ENCODE data around the gene RLN3.

Gene RLN3

DNA sequence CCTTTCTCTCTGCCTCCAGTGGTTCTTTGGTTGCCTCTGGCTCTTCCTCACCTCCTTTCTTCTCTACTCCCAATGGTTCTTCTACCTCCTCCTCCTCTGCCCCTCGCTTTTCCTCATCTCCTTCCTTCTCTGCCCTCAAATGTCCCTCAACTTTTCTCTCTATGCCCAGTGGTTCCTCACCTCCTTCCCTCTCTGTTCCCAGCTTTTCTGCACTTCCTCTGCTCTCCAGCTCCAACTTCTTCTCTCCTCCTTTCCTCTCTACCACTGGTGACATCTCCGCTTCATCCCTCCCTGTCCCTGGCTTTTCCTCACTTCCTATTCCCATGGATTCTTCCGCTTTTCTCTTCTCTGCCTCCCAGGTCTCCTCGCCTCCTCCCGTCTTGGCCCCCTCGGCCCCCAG is 26.2 kb downstream of the RLN3 start:
- no peak for DNase-seq (ENCODE audit: low read depth in 2 of 2, low spot score in 1 of 2)

DNA sequence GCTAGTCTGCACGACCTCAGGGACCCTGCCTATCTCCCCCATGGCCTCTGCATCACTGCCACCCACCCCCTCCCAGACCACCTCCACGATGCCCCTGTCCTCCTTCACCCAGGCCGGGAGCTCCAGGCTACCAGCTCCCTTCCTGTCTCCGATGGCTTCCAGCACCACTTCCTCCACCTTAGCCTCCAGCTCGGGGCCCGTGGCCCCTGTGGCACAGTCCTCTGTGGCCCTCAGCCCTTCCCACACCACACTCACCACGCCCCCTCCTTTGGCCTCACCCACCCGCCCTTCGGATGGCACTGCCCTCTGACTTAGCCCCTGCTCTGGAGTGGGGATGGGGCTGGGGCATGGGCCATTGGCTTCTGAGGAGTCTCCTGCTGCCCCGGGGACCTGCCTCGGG is 26.8 kb downstream of the RLN3 start:
- no peak for DNase-seq (ENCODE audit: low read depth in 2 of 2, low spot score in 1 of 2)

DNA sequence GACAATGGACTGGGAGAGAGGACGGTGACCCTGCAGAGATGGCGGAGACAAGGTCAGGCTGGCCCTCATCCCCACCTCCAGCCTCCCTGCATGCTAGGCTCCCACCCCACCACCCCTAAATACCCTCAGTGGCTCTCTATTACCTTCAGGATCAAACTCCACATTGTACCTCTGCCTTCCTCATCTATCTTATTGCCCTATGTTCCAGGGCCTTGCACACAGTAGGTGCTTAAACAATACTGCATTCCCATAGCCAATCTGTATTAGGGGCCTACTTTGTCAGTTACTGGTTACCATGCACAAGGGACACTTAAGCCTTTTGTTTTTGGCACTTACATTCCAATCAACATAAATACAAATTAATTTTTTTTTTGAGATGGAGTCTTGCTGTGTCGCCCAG is 27.4 kb downstream of the RLN3 start:
- no peak for DNase-seq (ENCODE audit: low read depth in 2 of 2, low spot score in 1 of 2)

DNA sequence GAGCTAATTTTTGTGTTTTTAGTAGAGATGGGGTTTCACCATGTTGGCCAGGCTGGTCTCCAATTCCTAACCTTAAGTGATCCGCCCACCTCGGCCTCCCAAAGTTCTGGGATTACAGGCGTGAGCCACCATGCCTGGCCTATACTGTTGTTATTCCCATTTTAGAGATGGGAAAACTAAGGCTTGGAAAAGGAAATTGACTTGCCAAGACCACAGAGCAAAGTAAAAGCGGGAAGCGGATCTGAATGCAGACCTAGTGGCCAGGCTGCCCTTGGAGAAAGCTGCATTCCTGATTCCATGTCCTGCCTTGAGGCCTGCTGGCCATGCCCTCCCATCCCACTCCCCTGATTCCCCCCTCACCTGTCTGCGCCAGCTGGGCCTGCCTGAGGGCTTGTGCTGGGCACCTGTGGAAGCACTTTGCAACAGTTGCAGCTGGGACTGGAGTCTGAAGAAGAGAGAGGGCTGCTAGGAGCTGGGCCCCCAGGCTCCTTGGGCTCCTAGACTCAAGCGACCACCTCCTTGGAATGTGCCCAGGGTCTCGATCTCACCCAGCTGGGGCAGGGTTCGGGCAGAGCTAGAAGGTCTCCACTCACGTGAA is 28.2 kb downstream of the RLN3 start:
- no peak for DNase-seq (ENCODE audit: low read depth in 2 of 2, low spot score in 1 of 2)

DNA sequence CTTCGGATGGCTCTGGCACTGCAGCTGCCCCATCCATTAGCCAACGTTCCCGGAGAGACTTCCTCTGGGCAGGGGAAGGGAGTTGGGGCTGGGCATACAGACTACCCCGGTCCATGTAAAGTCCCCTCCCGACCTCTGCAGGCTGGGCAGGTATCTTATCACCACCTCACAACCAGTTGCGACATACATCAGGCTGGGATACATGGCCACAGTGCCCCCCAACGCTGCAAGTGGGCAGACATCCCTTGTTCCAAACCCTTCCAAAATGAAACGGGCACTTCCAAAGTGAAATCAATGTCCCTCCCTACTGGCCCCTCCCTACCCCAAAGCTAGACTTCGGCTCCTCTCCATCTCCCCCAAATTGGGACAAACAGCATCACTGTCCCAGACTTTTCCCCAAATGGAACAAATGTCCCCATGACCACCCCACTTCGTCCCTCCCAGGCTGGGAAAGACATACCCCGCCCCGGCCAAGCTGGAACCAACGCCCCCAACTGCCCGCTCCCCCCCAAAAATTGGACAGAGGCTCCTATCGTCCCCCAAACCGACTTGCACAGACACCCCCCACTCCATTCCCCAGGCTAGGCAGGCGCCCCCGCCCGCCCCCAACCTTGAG is 28.9 kb downstream of the RLN3 start:
- DNase-seq (ENCODE audit: low read depth in 2 of 2, low spot score in 1 of 2): no peak

DNA sequence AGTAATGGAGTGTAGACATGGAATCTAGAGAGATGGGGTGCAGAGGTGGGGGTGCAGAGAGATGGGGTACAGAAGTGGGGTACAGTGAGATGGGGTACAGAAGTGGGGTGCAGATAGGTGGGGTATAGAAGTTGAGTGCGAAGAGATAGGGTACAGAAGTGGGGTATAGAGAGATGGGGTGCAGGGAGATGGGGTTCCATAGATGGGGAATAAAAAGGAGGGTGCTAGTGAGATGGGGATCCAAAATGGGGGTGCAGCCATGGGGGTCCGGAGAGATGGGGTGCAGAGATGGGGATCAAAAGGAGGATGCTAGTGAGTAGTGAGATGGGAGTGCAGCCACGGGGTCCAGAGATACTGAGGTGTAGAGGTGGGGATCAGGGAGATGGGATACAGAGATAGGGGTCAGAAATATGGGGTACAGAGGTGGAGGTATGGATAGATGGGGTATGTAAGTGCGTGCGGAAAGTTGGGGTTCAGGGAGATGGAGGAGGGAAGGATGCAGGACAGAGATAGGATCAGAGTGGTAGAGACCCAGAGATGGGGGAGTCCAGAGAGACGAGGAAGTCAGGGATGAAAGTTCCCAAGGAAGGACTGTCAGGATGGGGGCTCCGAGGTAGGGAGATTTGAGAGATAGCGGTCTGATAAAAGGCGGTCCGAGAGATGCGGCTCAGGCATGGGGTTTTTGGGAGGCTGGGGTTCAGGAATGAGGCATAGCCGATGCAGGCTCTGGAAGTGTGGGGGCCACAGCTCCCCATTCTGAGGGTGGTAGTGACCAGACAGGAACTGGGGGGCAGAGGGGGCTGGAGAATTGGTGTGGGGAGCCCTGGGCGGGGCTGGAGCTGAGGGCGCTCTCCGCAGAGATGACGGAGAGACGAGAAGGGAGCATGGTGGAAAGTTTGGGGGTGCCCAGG is 30.5 kb downstream of the RLN3 start:
- no peak for DNase-seq (ENCODE audit: low read depth in 2 of 2, low spot score in 1 of 2)

DNA sequence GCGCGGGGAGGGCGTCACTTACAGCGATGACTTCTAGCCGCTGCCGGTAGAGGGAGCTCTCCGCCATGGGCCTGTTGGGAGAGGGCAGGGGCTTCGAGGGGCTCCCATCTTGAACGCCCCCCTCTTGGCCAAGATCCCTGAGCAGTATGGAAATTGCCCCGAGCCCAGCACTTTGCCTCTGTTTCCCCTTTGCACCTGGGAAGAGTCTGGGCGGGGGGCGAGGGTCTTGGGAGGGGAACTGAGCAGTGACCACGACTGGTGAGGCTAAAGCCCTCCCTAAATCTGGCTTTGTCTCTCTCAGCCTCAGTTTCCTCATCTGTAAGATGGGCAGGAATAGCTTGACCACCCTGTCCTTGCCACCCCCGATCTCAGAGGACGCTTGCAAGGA is 31.1 kb downstream of the RLN3 start:
- no peak for DNase-seq (ENCODE audit: low read depth in 2 of 2, low spot score in 1 of 2)

DNA sequence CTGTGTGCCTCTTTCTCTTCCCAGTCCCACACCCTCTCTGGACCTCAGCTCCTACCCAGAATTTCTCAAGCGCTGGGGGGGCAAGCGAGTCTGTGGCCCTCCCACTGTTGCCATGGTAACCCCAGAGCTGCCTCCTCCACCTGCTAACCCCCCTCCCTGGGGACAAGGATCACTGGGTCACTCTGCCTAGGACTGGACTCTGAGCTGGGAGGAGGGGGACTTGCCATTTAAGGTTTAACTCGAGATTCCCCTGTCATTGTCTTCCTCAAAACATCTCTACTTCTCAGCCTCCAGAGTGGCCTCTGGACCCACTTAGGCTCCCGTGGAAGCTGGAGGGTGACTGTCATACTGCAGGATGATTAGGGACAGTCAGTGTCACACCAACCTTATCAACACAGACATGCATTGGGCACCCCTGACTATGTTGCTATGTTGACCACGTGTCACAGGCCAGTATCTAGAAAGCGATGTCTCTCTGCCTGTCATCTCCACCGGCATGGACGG is 31.8 kb downstream of the RLN3 start:
- no peak for DNase-seq (ENCODE audit: low read depth in 2 of 2, low spot score in 1 of 2)

DNA sequence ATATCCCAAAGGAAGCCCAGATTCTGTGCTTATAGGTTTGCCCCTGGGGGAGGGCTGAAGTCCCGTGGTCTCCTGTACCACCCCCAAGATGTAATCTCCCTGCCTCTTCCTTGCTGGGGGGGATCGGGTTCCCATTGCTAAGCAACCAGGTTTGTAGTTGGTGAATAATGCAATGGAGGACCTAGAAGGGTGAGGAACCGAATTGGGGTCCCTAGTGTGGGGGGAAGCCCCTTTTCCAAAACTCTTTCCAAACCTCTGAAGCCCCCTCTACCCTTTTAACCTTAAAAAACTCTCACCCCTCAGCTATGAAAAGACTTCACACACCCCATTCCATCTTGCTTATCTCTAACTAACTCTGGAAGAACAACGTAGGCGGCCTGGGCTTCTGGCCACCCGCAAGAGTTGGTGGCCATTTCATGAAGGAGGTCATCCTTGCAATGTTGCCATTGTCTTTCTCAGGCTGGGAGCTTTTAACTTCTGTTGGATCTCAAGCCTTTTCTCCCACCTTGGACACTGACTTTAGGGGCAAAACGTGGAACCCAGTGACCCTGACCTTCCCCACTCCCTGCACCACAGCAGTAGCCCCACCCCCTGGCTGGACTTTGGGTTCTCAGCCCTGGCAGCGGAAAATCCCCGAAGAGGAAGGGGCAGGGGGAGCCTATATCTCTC is 33.3 kb downstream of the RLN3 start:
- DNase-seq (ENCODE audit: low read depth in 2 of 2, low spot score in 1 of 2): no peak

DNA sequence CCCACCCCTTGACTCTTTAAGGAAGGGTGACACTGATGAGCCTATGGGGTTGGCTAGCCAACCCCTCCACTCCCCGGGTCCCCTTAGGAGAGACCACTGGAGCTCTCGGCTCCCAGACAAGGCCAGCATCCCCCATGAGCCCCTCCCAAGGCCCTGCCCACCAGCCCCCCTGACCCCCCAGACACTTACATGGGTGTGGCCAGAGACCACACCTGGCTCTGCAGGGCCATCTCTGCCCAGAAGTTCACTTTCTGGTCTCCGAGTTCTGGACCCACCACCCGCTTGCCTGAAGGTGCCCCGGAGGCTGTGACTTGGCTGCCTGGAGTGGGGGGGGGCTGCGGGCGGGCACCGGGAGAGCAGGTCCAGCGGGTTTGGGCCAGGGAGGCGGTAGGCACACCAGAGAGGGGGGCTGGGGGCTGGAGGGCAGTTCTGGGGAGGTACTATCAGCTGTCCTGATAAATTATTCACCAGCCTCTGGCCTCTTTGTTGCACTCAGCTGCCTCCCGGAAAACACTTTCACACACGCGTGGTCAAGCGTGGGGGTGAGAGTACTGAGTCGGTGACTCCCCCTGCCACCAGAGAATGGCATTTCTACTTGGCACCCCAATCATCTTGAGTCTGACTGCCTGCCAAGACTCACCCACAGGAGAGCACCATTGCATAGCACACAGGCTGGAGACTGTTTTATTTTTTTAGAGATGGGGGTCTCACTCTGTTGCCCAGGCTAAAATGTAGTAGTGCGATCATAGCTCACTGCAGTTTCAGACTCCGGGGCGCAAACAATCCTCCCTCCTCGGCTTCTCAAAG is 34.0 kb downstream of the RLN3 start, which contains the start of gene PALM3:
PALM3 (minus strand) TSS at position 326 of the 807 bp plus-strand sequence; CDS start at position 230, 96 bp downstream.
- no peak for DNase-seq (ENCODE audit: low read depth in 2 of 2, low spot score in 1 of 2)

DNA sequence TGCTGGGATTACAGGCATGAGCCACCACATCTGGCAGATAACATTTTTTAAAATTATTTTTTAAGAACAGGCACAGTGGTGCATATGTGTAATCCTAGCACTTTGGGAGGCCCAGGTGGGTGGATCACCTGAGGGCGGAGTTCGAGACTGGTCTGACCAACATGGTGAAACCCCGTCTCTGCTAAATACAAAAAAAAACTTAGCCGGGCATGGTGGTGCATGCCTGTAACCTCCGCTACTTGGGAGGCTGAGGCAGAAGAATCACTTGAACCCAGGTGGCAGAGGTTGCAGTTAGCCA is 34.6 kb downstream of the RLN3 start:
- DNase-seq (ENCODE audit: low read depth in 2 of 2, low spot score in 1 of 2): no peak

DNA sequence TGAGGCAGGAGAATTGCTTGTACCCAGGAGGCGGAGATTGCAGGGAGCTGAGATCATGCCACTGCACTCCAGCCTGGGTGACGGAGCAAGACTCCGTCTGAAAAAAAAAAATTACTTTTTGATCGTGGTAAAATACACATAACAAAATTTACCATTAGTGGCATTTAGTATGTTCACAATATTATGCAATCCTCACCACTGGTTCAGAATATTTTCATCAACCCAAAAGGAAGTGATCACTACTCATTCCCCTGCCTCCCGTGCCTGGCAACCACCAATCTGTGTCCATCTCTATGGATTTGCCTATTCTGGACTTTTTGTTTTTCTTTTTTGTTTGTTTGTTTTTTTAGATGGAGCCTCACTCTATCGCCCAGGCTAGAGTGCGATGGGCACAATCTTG is 35.2 kb downstream of the RLN3 start:
- no peak for DNase-seq (ENCODE audit: low read depth in 2 of 2, low spot score in 1 of 2)

DNA sequence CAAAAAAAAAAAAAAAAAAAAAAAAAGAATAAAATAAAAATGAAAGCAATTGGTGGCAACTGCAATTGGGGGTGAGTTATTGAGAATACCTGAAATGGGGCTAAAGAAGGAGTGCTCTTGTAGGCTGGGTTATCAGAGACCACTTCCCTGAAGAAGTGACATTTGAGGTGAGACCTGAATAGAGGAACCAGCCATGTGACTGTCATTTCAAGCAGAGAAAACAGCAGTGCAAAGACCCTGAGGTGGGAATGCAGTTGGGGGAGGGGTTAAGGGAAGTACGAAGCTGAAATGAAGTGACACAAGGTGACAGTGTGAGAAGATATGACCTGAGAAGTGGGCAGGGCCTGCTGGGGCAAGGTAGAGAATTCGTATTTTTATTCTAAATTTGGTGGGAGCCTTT is 38.2 kb downstream of the RLN3 start:
- DNase-seq (ENCODE audit: low read depth in 2 of 2, low spot score in 1 of 2): no peak

DNA sequence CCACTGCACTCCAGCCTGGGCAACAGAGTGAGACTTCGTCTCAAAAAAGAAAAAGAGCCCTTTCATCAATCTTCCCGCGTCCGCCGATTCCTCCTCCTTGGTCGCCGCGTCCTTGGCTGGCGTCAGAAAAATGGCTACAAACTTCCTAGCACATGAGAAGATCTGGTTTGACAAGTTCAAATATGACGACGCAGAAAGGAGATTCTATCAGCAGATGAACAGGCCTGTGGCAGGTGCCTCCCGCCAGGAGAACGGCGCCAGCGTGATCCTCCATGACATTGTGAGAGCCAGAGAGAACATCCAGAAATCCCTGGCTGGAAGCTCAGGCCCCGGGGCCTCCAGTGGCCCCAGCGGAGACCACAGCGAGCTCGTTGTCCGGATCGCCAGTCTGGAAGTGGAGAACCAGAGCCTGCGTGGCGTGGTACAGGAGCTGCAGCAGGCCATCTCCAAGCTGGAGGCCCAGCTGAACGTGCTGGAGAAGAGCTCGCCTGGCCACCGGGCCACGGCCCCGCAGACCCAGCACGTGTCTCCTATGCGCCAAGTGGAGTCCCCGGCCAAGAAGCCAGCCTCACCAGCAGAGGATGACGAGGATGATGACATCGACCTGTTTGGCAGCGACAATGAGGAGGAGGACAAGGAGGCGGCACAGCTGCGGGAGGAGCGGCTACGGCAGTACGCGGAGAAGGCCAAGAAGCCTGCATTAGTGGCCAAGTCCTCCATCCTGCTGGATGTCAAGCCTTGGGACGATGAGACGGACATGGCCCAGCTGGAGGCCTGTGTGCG is 42.5 kb downstream of the RLN3 start:
- no peak for DNase-seq (ENCODE audit: low read depth in 2 of 2, low spot score in 1 of 2)

DNA sequence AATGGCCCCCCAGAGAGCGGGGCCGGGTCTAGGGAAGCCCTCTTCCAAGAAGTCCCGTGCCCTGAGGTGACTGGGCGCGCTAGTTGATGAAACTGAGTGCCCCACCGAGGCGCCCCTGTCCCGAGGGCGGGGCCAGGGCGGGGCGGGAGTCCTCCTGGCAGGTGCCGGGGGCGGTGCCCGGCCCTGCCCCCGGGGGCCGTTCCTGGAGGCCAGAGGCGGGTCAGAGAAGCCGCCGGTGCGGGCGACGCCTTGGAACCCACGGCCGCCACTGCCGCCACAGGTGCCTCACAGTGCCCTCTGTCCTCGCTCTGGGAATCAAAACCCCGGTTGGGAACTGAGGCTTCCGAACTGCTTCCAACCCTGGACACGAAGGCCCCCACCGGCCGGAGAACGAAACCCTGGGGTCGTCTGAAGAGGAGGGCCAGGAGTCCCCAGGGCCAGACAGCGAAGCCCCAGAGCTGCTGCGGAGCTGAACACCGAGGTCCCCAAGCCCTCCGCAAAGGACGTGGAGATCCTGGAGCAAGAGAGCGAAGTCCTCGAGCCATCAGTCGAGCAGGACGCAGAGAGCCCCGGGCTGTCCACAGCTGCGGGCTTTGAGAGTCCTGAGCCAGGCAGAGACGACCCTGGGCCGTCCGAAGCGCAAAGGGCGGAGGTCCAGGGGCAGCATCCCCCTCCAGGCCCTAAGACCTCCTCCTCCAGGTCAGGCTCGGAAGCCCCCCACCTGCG is 44.8 kb downstream of the RLN3 start, which contains the start of gene MISP3:
MISP3 (plus strand) TSS at position 252 of the 726 bp plus-strand sequence. CDS start 524 bp downstream, outside the sequence.
- DNase-seq (ENCODE audit: low read depth in 2 of 2, low spot score in 1 of 2): no peak

DNA sequence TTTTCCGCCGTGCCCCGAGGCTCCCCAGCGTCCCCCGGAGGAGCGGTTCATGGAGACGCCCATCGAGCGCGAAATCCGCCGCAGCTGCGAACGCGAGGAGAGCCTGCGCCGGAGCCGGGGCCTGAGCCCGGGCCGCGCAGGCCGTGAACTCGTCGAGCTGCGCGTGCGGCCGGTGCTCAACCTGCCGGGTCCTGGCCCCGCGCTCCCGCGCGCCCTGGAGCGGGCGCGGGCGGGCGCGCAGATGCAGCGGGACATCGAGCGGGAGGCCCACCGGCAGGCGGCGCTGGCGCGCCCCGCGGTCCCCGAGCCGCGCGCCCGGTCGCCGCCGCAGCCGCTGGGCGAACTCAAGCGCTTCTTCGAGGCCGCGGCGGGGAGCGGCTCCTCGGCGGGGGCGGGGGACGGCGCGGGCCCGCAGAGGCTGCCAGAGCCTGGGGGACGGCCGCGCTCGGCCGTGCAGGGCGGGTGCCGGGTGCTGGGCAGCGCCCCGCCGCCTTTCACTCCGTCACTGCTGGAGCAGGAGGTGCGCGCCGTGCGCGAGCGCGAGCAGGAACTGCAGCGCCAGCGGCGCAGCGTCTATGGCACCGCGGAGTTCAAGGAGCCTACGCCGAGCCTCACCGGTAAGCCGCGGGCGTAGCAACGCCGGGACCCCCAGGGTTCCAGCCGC is 45.4 kb downstream of the RLN3 start:
- DNase-seq (ENCODE audit: low read depth in 2 of 2, low spot score in 1 of 2): peak in 1 of 2 donors; percentile 43

DNA sequence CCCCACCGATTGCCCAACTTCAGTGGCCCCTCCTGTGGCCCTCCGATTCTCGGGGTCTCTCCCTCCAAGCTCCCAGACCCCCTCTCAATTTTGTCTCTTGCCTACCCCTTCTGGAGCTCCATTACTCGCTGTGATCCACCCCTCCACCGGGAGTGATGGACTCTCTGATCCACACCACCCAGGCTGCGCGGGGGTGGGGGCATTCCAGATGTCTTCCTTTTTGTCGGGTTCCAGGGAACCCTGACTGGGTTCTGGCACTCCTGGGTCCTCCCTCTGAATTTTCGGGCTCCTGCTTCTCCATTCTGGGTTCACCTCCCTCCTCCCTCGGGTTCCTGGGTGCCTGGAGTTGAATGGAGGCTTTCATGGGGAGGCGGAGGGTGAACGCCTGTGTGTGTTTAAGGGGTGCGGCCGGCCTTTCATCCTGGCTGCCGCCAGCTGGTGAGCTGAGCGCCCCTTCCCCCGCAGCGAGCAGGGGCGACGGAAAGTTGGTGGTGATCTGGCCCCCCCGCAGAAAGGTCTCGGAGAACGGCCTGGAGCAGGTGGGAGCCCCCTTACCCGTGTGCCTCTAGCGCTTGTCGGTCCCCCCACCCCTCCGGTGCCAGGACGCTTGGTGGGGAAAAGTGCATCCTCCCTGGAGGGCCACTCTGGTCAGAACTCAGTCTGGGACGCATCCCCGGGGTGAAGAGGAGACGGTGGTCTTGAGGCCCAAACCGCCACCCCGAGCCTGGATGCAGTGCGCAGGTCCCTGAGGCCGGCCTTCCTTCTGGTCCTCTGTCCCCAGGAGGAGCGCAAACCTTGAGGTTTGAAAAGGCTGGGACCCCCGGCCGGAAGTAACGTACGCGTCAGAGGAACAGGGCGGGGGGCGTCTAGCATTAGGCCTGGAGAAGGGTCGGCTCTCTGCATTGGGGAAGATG is 46.2 kb downstream of the RLN3 start:
- DNase-seq (ENCODE audit: low read depth in 2 of 2, low spot score in 1 of 2): no peak

DNA sequence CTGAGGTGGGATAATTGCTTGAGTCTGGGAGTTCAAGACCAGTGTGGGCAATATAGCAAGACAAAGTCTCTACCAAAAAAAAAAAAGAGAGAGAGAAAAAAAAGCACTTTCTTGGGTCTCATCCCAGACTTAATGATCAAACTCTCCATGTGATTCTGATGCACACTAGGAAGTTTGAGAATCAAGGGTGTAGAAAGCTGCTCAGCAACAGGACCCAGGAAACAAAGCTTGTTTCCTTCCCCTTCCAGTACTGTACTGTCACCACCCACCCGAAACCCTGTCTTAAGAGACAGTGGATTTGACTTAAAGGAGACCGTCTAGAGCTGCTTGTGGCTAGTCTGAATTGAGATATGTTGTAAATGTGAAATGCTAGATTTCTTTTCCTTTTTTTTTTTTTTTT is 50.5 kb downstream of the RLN3 start:
- DNase-seq (ENCODE audit: low read depth in 2 of 2, low spot score in 1 of 2): no peak

Data from stimulated activated CD8-positive, alpha-beta memory T cell treated with anti-CD3 and anti-CD28 coated beads, Interleukin-4, amount 100 ng/mL, for 4 hours (primary cell).